COLO668 (cell line): Measurements from ENCODE around the gene GPX7.
"Not testable (repeated sequence)": the region's sequence is repeated elsewhere in the genome, so short reads cannot be mapped to it uniquely, and the experiment has no call there.

Experiments
- DNase-seq: peaks from one replicate; lab custom pipeline; 2025; ENCODE audit not compliant: unreplicated experiment; lab: John Stamatoyannopoulos, UW

Gene GPX7

GRCh38 chr1:52601991-52602855 is at the start of gene GPX7:
TSS of gene GPX7 (plus strand) at chr1:52602371. CDS start at chr1:52602410, 39 bp downstream.
- DNase-seq, result peak; percentile 62

GRCh38 chr1:52552505-52553361 is 49.4 kb upstream of the GPX7 start, which contains the start of gene TUT4:
TSS of gene TUT4 (minus strand) at chr1:52553092. CDS start at chr1:52526280, 26,812 bp downstream.
- peak; percentile 95 for DNase-seq

- DNase-seq, result peak; percentile 96
Observed at GRCh38 chr1:52553362-52554266, 48.6 kb upstream of the GPX7 start.

GRCh38 chr1:52554267-52554640 is 47.9 kb upstream of the GPX7 start:
- DNase-seq, result no peak

- no peak for DNase-seq
Observed at GRCh38 chr1:52554756-52555155, 47.4 kb upstream of the GPX7 start.

- no peak for DNase-seq
Observed at GRCh38 chr1:52556641-52557360, 45.4 kb upstream of the GPX7 start.

- DNase-seq, result peak; percentile 35
Observed at GRCh38 chr1:52558941-52559340, 43.2 kb upstream of the GPX7 start.

GRCh38 chr1:52559875-52560274 is 42.3 kb upstream of the GPX7 start:
- DNase-seq, result no peak

- no peak for DNase-seq
Observed at GRCh38 chr1:52562766-52563165, 39.4 kb upstream of the GPX7 start.

- DNase-seq, result no peak
Observed at GRCh38 chr1:52567943-52568342, 34.2 kb upstream of the GPX7 start.

GRCh38 chr1:52569449-52570210 is 32.5 kb upstream of the GPX7 start:
- no peak for DNase-seq

- no peak for DNase-seq
Observed at GRCh38 chr1:52571783-52572182, 30.4 kb upstream of the GPX7 start.

GRCh38 chr1:52572387-52572786 is 29.8 kb upstream of the GPX7 start:
- DNase-seq, result no peak

GRCh38 chr1:52574594-52574993 is 27.6 kb upstream of the GPX7 start:
- DNase-seq, result no peak

- DNase-seq, result no peak
Observed at GRCh38 chr1:52576074-52576473, 26.1 kb upstream of the GPX7 start.

- DNase-seq, result not testable (repeated sequence)
Observed at GRCh38 chr1:52578066-52578465, 24.1 kb upstream of the GPX7 start.

GRCh38 chr1:52579415-52579814 is 22.8 kb upstream of the GPX7 start:
- DNase-seq, result no peak

- no peak for DNase-seq
Observed at GRCh38 chr1:52580283-52580682, 21.9 kb upstream of the GPX7 start.

- DNase-seq, result no peak
Observed at GRCh38 chr1:52582116-52582696, 20.0 kb upstream of the GPX7 start.
